Mucosa of gallbladder (tissue), 1 donor: ENCODE results near the gene FUZ. TPM values are rescaled to one million over a fixed set of nuclear protein-coding genes. Genes with fewer than 3 reads are reported as not detected.

ENCODE experiments used
- DNase-seq: peaks from one replicate; pipeline ENCODE4 v3.0.0-alpha.2; 2020; ENCODE audit warnings: low spot score
- total RNA-seq: library from RNA; stranded (reverse); gene quantifications from one replicate; pipeline ENCODE4 v1.2.1, GENCODE V29; 2021
- donor health status: DM: no; HTN: no; CAD: no.

Gene FUZ
- total RNA-seq: 36.7 TPM

GRCh38 chr19:49812997-49813861 is at the start of gene FUZ:
Gene FUZ (minus strand): TSS chr19:49813292. CDS start chr19:49813106, 186 bp downstream.
- peak; percentile 99 for DNase-seq

GRCh38 chr19:49862391-49863253 is 49.5 kb upstream of the FUZ start:
- DNase-seq: no peak

- no peak for DNase-seq
Measured at GRCh38 chr19:49861541-49862378, 48.7 kb upstream of the FUZ start.

GRCh38 chr19:49861107-49861506 is 48.0 kb upstream of the FUZ start:
- no peak for DNase-seq

- no peak for DNase-seq
Measured at GRCh38 chr19:49860336-49861102, 47.4 kb upstream of the FUZ start.

GRCh38 chr19:49859682-49860335 is 46.7 kb upstream of the FUZ start:
- no peak for DNase-seq

- DNase-seq: no peak
Measured at GRCh38 chr19:49858088-49858985, 45.2 kb upstream of the FUZ start.

- DNase-seq: no peak
Measured at GRCh38 chr19:49857838-49858087, 44.7 kb upstream of the FUZ start.

GRCh38 chr19:49857061-49857837 is 44.2 kb upstream of the FUZ start:
- no peak for DNase-seq

GRCh38 chr19:49856574-49857021 is 43.5 kb upstream of the FUZ start:
- no peak for DNase-seq

GRCh38 chr19:49855676-49856573 is 42.8 kb upstream of the FUZ start:
- no peak for DNase-seq

GRCh38 chr19:49855277-49855675 is 42.2 kb upstream of the FUZ start:
- DNase-seq: no peak

GRCh38 chr19:49854378-49855263 is 41.5 kb upstream of the FUZ start:
- DNase-seq: no peak

- no peak for DNase-seq
Measured at GRCh38 chr19:49853852-49854377, 40.8 kb upstream of the FUZ start.

GRCh38 chr19:49852631-49853126 is 39.6 kb upstream of the FUZ start:
- no peak for DNase-seq
